Memory B cell (primary cell): ENCODE data around the gene FRYL.

Experiments used
- ATAC-seq: fragments of 150-1000 bp; cut with Tn5 transposase; 2 replicates; pipeline ENCODE4 v1.10.0; 2021; ENCODE audit warnings: low read depth, mild to moderate bottlenecking, moderate library complexity
- DNase-seq, 2 donors: peaks; one replicate each; pipeline ENCODE4 v3.0.0; 2022; ENCODE audit warnings: low spot score in 2 of 2
- H3K27ac Mint-ChIP-seq: one replicate; pipeline ENCODE4 v1.8.0; 2022; ENCODE audit warnings: mild to moderate bottlenecking, moderate library complexity, mixed read lengths
- H3K27me3 Mint-ChIP-seq: one replicate; pipeline ENCODE4 v1.8.0; 2022; ENCODE audit warnings: mixed read lengths
- H3K36me3 Mint-ChIP-seq: one replicate; pipeline ENCODE4 v1.8.0; 2022; ENCODE audit warnings: mild to moderate bottlenecking, mixed read lengths
- H3K4me1 Mint-ChIP-seq: one replicate; pipeline ENCODE4 v1.8.0; 2022; ENCODE audit warnings: mixed read lengths
- H3K4me3 Mint-ChIP-seq: one replicate; pipeline ENCODE4 v1.8.0; 2022; ENCODE audit warnings: mild to moderate bottlenecking, moderate library complexity, mixed read lengths
- H3K9me3 Mint-ChIP-seq: one replicate; pipeline ENCODE4 v1.8.0; 2022; ENCODE audit warnings: mixed read lengths

The FRYL gene

GRCh38 chr4:48450740-48451139 is 329.3 kb downstream of the FRYL start:
- no peak for DNase-seq
- no peaks in the 10 kb centered on the region for H3K4me1 Mint-ChIP-seq
- no peaks in the 10 kb centered on the region for H3K36me3 Mint-ChIP-seq
- H3K4me3 Mint-ChIP-seq = no peak overlapping the region
- peaks cover 2% of the 10 kb centered on the region for H3K9me3 Mint-ChIP-seq
- peaks cover 19% of the 10 kb centered on the region for H3K27me3 Mint-ChIP-seq
- no peak for ATAC-seq
- H3K27ac Mint-ChIP-seq = no peak overlapping the region

GRCh38 chr4:48449151-48449550 is 330.9 kb downstream of the FRYL start:
- no peaks in the 10 kb centered on the region for H3K36me3 Mint-ChIP-seq
- no peak overlapping the region for H3K27ac Mint-ChIP-seq
- H3K27me3 Mint-ChIP-seq = peaks cover 15% of the 10 kb centered on the region
- DNase-seq (no peak), ATAC-seq (no peak)
- H3K4me3 Mint-ChIP-seq = no peak overlapping the region
- no peaks in the 10 kb centered on the region for H3K9me3 Mint-ChIP-seq
- H3K4me1 Mint-ChIP-seq = no peaks in the 10 kb centered on the region
